PFSK-1 (cell line): ENCODE results near the gene SYT14. TPM values are rescaled to one million over a fixed set of nuclear protein-coding genes. Genes with fewer than 3 reads are reported as not detected.

Experiments
- FOXP2 ChIP-seq: optimal IDR thresholded peaks from 2 replicates; pipeline ENCODE3; 2011; ENCODE audit warnings: borderline replicate concordance, control low read depth, inconsistent platforms; ENCODE audit not compliant: insufficient read depth; ENCODE audit errors: extremely low read length, extremely low read depth
- POLR2AphosphoS5 ChIP-seq: IDR thresholded peaks from 2 replicates; pipeline ENCODE4 v1.6.1; 2012; ENCODE audit warnings: low read depth, mild to moderate bottlenecking, control low read depth, low read length, moderate library complexity
- SIN3A ChIP-seq: IDR thresholded peaks from 2 replicates; pipeline ENCODE4 v1.6.1; 2012; ENCODE audit warnings: mild to moderate bottlenecking, low read length, moderate library complexity, borderline replicate concordance; ENCODE audit not compliant: insufficient read depth
- TAF1 ChIP-seq: IDR thresholded peaks from 2 replicates; pipeline ENCODE4 v1.6.1; 2012; ENCODE audit warnings: low read length, control low read depth, borderline replicate concordance; ENCODE audit not compliant: insufficient read depth
- polyA plus RNA-seq: library from polyadenylated mRNA; unstranded; fragments of >200 nt; gene quantifications from one replicate; pipeline ENCODE4 v1.2.1, GENCODE V29; 2012; ENCODE audit warnings: low read depth, missing spikeins; ENCODE audit not compliant: insufficient read length
- TF ChIP-seq, protein P1 (sequence below), 2 experiments: IDR thresholded peaks; 2 replicates each; pipeline versions ENCODE4 v1.6.1 to v1.8.0; 2011 to 2012; ENCODE audit warnings: low read depth in 2 of 2, low read length in 2 of 2, control low read depth in 1 of 2, inconsistent platforms in 1 of 2, mild to moderate bottlenecking in 1 of 2, moderate library complexity in 1 of 2; ENCODE audit not compliant: insufficient read depth in 1 of 2

The SYT14 gene
- not detected for polyA plus RNA-seq

DNA sequence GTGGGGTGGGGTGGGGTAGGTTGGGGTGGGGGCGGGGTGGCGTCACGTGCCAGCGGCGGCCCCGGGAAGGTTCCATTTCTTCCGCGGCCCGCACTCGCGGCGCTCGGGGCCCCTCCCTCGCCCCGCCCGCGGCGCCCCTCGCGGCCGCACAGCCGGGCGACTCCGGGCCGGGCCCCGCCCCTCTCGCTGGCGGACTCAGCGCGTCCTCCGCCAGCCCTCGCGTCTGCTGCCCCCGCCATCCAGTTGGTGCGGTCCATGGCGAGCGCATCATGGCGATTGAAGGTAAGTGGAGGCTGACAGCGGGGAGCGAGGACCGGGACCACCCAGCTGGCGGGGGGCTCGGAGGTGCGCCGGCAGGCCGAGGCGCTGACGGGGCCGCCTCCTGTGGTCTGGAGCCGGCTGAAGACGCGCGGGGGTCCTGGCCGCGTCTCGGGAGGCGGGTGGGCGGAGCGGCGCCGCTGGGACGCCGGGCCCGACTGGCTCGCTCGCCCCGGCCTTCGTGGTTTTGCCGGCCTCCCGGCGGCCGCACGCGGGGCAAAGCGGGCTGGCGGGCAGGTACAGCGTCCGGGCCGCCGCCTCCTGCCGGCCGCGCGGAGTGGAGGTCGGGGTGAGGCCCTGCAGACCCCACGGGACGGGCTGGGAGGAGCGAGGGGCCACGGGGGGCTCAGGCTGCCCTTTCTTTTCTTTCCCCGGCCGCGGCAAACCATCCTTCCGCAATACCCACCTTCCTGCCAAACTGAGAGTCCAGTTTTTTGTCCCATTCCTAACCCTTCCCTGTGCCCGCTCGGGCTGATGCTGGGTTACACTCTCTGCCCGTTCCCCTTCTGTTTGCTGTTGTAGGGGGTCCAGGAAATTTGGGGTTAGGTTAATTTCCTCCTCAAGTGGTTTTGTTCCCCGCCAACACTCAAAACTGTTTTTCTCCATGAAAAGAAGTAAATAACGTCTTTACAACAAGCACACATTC lies at the start of gene SYT14:
Gene SYT14, plus strand, starts transcription at position 222 of the 964 bp plus-strand sequence. Its CDS starts 48 bp downstream, at position 270.
- TF ChIP-seq, protein P1, sequence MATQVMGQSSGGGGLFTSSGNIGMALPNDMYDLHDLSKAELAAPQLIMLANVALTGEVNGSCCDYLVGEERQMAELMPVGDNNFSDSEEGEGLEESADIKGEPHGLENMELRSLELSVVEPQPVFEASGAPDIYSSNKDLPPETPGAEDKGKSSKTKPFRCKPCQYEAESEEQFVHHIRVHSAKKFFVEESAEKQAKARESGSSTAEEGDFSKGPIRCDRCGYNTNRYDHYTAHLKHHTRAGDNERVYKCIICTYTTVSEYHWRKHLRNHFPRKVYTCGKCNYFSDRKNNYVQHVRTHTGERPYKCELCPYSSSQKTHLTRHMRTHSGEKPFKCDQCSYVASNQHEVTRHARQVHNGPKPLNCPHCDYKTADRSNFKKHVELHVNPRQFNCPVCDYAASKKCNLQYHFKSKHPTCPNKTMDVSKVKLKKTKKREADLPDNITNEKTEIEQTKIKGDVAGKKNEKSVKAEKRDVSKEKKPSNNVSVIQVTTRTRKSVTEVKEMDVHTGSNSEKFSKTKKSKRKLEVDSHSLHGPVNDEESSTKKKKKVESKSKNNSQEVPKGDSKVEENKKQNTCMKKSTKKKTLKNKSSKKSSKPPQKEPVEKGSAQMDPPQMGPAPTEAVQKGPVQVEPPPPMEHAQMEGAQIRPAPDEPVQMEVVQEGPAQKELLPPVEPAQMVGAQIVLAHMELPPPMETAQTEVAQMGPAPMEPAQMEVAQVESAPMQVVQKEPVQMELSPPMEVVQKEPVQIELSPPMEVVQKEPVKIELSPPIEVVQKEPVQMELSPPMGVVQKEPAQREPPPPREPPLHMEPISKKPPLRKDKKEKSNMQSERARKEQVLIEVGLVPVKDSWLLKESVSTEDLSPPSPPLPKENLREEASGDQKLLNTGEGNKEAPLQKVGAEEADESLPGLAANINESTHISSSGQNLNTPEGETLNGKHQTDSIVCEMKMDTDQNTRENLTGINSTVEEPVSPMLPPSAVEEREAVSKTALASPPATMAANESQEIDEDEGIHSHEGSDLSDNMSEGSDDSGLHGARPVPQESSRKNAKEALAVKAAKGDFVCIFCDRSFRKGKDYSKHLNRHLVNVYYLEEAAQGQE (IDR thresholded peaks at IDR 0.05; ENCODE audit: insufficient read depth in 1 of 2, low read depth in 2 of 2, low read length in 2 of 2), result no peak
- no peak for TF ChIP-seq SIN3A
- TF ChIP-seq FOXP2, result no peak
- TF ChIP-seq POLR2AphosphoS5, result no peak
- no peak for TF ChIP-seq TAF1

DNA sequence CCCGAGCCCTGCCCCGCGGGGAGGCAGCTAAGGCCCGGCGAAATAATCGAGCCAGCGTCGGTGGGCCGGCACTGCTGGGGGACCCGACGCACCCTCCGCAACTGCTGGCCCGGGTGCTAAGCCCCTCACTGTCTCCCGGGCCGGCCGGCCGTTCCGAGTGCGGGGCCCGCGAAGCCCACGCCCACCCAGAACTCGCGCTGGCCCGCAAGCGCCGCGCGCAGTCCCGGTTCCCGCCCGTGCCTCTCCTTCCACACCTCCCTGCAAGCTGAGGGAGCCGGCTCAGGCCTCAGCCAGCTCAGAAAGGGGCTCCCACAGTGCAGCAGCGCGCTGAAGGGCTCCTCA lies 49.0 kb upstream of the SYT14 start:
- TF ChIP-seq, protein P1 (IDR thresholded peaks at IDR 0.05; ENCODE audit: insufficient read depth in 1 of 2, low read depth in 2 of 2, low read length in 2 of 2), result no peak
- no peak for TF ChIP-seq TAF1
- no peak for TF ChIP-seq POLR2AphosphoS5
- no peak for TF ChIP-seq SIN3A
- TF ChIP-seq FOXP2, result no peak

DNA sequence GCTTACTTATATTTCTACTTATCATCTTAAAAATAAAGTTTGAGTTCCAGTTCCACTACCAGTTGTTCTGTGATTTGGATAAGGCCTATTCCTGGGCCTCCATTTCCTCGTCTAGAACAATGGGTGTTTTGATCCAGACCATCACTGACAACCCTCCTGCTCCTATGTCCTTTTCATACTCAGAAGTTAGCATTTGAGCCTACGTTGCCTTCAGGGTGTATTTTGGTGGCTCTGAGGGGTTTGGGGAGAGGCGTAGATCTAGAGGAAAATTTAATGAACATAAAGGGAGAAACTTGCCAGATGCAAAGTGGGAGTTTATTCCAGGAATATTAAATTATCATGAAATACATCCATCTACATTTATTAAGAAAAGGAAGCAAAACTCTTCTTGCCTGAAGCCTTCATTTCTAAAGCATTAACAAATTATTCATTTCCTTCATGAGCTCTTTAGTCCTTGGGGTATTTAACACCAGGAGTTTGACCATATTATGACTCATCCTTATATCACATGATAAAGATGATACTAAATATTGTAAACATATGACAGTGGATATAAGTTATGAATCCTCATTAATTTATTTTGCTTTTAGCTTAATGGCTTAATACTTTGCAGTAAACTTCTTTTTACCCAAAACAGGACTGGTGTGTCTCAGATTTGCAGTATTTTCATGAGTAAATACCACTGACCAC lies 47.2 kb upstream of the SYT14 start:
- no peak for TF ChIP-seq SIN3A
- TF ChIP-seq TAF1, result no peak
- TF ChIP-seq, protein P1 (IDR thresholded peaks at IDR 0.05; ENCODE audit: insufficient read depth in 1 of 2, low read depth in 2 of 2, low read length in 2 of 2), result no peak
- no peak for TF ChIP-seq POLR2AphosphoS5
- no peak for TF ChIP-seq FOXP2

DNA sequence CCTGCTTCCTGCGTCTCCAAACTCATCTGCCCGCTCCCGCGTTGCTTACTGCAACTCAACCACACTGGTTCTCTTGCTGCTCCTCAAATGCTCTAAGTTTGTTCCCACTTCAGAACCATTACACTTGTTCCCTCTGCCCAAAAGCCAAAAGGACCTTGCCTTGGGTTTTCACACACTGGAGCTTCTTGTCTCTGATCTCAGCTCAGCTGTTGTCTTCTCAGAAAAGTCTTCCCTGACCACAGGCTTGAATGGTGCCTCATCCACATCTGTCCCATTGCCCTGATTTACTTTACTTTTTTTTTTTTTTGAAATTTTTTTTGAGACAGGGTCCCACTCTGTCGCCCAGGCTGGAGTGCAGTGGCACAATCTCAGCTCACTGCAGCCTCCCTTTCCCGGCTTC lies 44.3 kb upstream of the SYT14 start:
- TF ChIP-seq, protein P1 (IDR thresholded peaks at IDR 0.05; ENCODE audit: insufficient read depth in 1 of 2, low read depth in 2 of 2, low read length in 2 of 2), result no peak
- TF ChIP-seq FOXP2 (no peak), TAF1 (no peak), POLR2AphosphoS5 (no peak), SIN3A (no peak)
